GM12878 (cell line): Measurements from ENCODE around the gene ASIC1. TPM values are rescaled to one million over a fixed set of nuclear protein-coding genes. Genes with fewer than 3 reads are reported as not detected.

Experiments used
- ATAC-seq: fragments of 200-7000 bp; cut with Tn5 transposase; 3 replicates; pipeline ENCODE4 v1.9.1; 2020; ENCODE audit warnings: mild to moderate bottlenecking, moderate library complexity
- BruUV-seq: library from RNA; stranded (reverse); fragments of 400-500 nt; replicated peaks from 2 replicates; lab custom pipeline; 2021; lab: Mats Ljungman, UMichigan
- CTCF ChIA-PET: fragments of 300-600 bp; sonication (Branson Sonifier 250); formaldehyde crosslinking; extraction: SDS; loops from one replicate; lab custom pipeline; 2021; ENCODE audit warnings: inconsistent platforms; lab: Yijun Ruan, JAX
- POLR2A ChIA-PET: fragments of 350-600 bp; formaldehyde crosslinking; extraction: SDS; loops from one replicate; lab custom pipeline; 2021; ENCODE audit warnings: inconsistent platforms; lab: Charles Lee
- RAD21 ChIA-PET: fragments of 300-600 bp; sonication (Branson Sonifier 250); formaldehyde crosslinking; loops from one replicate; lab custom pipeline; 2023; ENCODE audit warnings: antibody characterized with exemption; ENCODE audit not compliant: unreplicated experiment; lab: Charles Lee
- SMC1A ChIA-PET: fragments of 300-600 bp; sonication (Branson Sonifier 250); formaldehyde crosslinking; loops from one replicate; lab custom pipeline; 2023; ENCODE audit not compliant: unreplicated experiment, uncharacterized antibody; lab: Charles Lee
- DNase-seq: peaks from one replicate; pipeline ENCODE4 v3.0.0-alpha.2; 2011; ENCODE audit warnings: low read depth, low spot score
- FAIRE-seq: peaks from 3 replicates; lab custom pipeline; 2011; peaks lifted over from hg19 to GRCh38; lab: Jason Lieb, UNC
- H2AFZ ChIP-seq: 2 replicates; pipeline ENCODE4 v1.6.0; 2011; ENCODE audit warnings: low read depth, low read length, control low read depth; ENCODE audit not compliant: control insufficient read depth
- H3K27ac ChIP-seq: 2 replicates; pipeline ENCODE4 v1.5.1; 2011; ENCODE audit warnings: control low read depth; ENCODE audit not compliant: control insufficient read depth, insufficient read depth
- H3K27me3 ChIP-seq, 2 experiments: replicated peaks in 1 of 2; 2 replicates each; pipeline versions ENCODE4 v1.6.0 to v1.6.1; 2011; ENCODE audit warnings: low read length in 1 of 2; ENCODE audit not compliant: control insufficient read depth in 2 of 2, insufficient read depth in 2 of 2
- H3K36me3 ChIP-seq, 2 experiments: 2 replicates each; pipeline ENCODE4 v1.5.1; 2011; ENCODE audit warnings: low read length in 1 of 2; ENCODE audit not compliant: control insufficient read depth in 2 of 2, insufficient read depth in 2 of 2
- H3K4me1 ChIP-seq: 2 replicates; pipeline ENCODE4 v1.6.1; 2011; ENCODE audit warnings: mild to moderate bottlenecking, low read length, moderate library complexity, mixed read lengths; ENCODE audit not compliant: control insufficient read depth, insufficient read depth
- H3K4me2 ChIP-seq: 2 replicates; pipeline ENCODE4 v1.6.0; 2011; ENCODE audit warnings: control low read depth; ENCODE audit not compliant: control insufficient read depth, insufficient read depth
- H3K4me3 ChIP-seq: fragments of 200-600 bp; sonication (generic); 2 replicates; pipeline ENCODE4 v1.5.1; 2016
- H3K79me2 ChIP-seq: 2 replicates; pipeline ENCODE4 v1.6.0; 2011; ENCODE audit warnings: low read length; ENCODE audit not compliant: control insufficient read depth, insufficient read depth
- H3K9ac ChIP-seq: 2 replicates; pipeline ENCODE4 v1.8.0; 2011; ENCODE audit warnings: low read length, control low read depth, mixed read lengths; ENCODE audit not compliant: control insufficient read depth, insufficient read depth
- H3K9me3 ChIP-seq: replicated peaks from 3 replicates; pipeline ENCODE4 v1.5.1; 2011; ENCODE audit warnings: mild to moderate bottlenecking, low read length; ENCODE audit not compliant: control insufficient read depth, insufficient read depth
- H4K20me1 ChIP-seq: 2 replicates; pipeline ENCODE4 v1.6.0; 2011; ENCODE audit not compliant: control insufficient read depth, insufficient read depth
- BHLHE40 ChIP-seq, 2 experiments: fragments of 450-650 bp in 1 of 2; IDR thresholded peaks; 2 replicates each; pipeline ENCODE4 v1.6.1; 2011 to 2017; ENCODE audit warnings: low read depth in 2 of 2, borderline replicate concordance in 1 of 2, improper control_type of control experiment in 1 of 2, low read length in 1 of 2, mild to moderate bottlenecking in 1 of 2
- IRF3 ChIP-seq: fragments of 450-650 bp; IDR thresholded peaks from 2 replicates; pipeline ENCODE4 v1.6.1; 2014; ENCODE audit warnings: mild to moderate bottlenecking
- MLLT1 ChIP-seq: fragments of 450-650 bp; IDR thresholded peaks from 2 replicates; pipeline ENCODE4 v1.6.1; 2016; ENCODE audit warnings: mild to moderate bottlenecking
- MYC ChIP-seq: IDR thresholded peaks from 2 replicates; pipeline ENCODE4 v1.6.1; 2011; ENCODE audit warnings: mild to moderate bottlenecking, low read length, moderate library complexity, inconsistent platforms; ENCODE audit not compliant: insufficient read depth, insufficient replicate concordance, insufficient read length, severe bottlenecking
- PKNOX1 ChIP-seq: fragments of 450-650 bp; IDR thresholded peaks from 2 replicates; pipeline ENCODE4 v1.6.1; 2016; ENCODE audit warnings: mild to moderate bottlenecking
- POU2F2 ChIP-seq: IDR thresholded peaks from 3 replicates; pipeline ENCODE4 v1.6.1; 2011; ENCODE audit warnings: low read depth, mild to moderate bottlenecking, low read length, borderline replicate concordance
- RUNX3 ChIP-seq: IDR thresholded peaks from 2 replicates; pipeline ENCODE4 v1.6.1; 2012; ENCODE audit warnings: low read length, inconsistent platforms
- SPI1 ChIP-seq: IDR thresholded peaks from 2 replicates; pipeline ENCODE4 v1.6.1; 2011; ENCODE audit warnings: low read depth, mild to moderate bottlenecking, low read length, moderate library complexity, borderline replicate concordance; ENCODE audit not compliant: insufficient read depth
- SRF ChIP-seq, 2 experiments: IDR thresholded peaks; 2 replicates each; pipeline ENCODE4 v1.6.1; 2011; ENCODE audit warnings: low read depth in 2 of 2, low read length in 2 of 2, mild to moderate bottlenecking in 1 of 2, moderate library complexity in 1 of 2
- STAT3 ChIP-seq: IDR thresholded peaks from 2 replicates; pipeline ENCODE4 v1.6.1; 2011; ENCODE audit warnings: low read depth, low read length, improper control_type of control experiment
- WRNIP1 ChIP-seq: IDR thresholded peaks from 2 replicates; pipeline ENCODE4 v1.6.1; 2011; ENCODE audit warnings: low read depth, low read length, improper control_type of control experiment, borderline replicate concordance
- ZNF207 ChIP-seq: fragments of 450-650 bp; IDR thresholded peaks from 2 replicates; pipeline ENCODE4 v1.6.1; 2014; ENCODE audit warnings: antibody characterized with exemption, mild to moderate bottlenecking, borderline replicate concordance
- ZNF687 ChIP-seq: fragments of 450-650 bp; IDR thresholded peaks from 2 replicates; pipeline ENCODE4 v1.6.1; 2017; ENCODE audit warnings: mild to moderate bottlenecking, moderate library complexity
- WGBS: methylation state at CpG from one replicate; pipeline ENCODE4 v1.1.6; 2016; ENCODE audit warnings: low lambda C conversion rate; ENCODE audit not compliant: insufficient replicate concordance, insufficient coverage; ENCODE audit errors: missing lambda C conversion rate; 5-methylcytosine and 5-hydroxymethylcytosine counted together
- in situ Hi-C: fragments of 300-500 bp; cut with MboI; formaldehyde crosslinking; loops from 9 replicates; pipeline ENCODE4 v1.14.3; 2018; ENCODE audit warnings: mixed read lengths
- intact Hi-C: fragments of 100-400 bp; cut with micrococcal nuclease; formaldehyde crosslinking; loops from one replicate; pipeline ENCODE4 v1.14.2; 2022; ENCODE audit not compliant: unreplicated experiment
- polyA plus RNA-seq, 11 experiments: library from polyadenylated mRNA; depleted of rRNA in 4 of 11; unstranded in 6 of 11; stranded (reverse) in 5 of 11; fragments of >200 nt; fragmentation: Nextera tagmentation in 4 of 11; fragmentation: Illumina TruSeq in 1 of 11; extraction: Ambion mirVana in 4 of 11; extraction: Trizol in 1 of 11; gene quantifications; 1 replicate in 1 of 11; 2 replicates in 10 of 11; pipeline versions ENCODE4 v1.2.1 to v1.2.3, GENCODE V29; 2011 to 2016; ENCODE audit warnings: inconsistent platforms in 2 of 11, missing spikeins in 2 of 11, low read depth in 1 of 11
- total RNA-seq, 4 experiments: library from RNA; depleted of rRNA in 3 of 4; stranded (reverse); fragments of >200 nt in 3 of 4; fragmentation: Illumina TruSeq in 1 of 4; extraction: Trizol in 1 of 4; gene quantifications; 2 replicates each; pipeline versions ENCODE4 v1.2.1 to v1.2.3, GENCODE V29; 2013 to 2021

ASIC1 gene
- total and polyA plus RNA-seq, 10 of the 15 experiments (the other 5 are each of a cell fraction or from before 2014, with no cell fraction given): 0.02 to 0.28 (median 0.21) TPM; not detected in 4

GRCh38 chr12:50060120-50060468 lies 2.7 kb downstream of the ASIC1 start (continued):
- TF ChIP-seq RUNX3 (no peak), ZNF687 (no peak)

- no peak for FAIRE-seq
- Histone ChIP-seq H3K79me2 (no peaks in the 10 kb centered on the region), H3K4me3 (no peak overlapping the region), H3K4me2 (no peak overlapping the region), H3K27ac (no peak overlapping the region), H3K27me3 (peaks cover 4 to 15% of the 10 kb centered on the region in 2 experiments; a peak in 3 of 4 replicates), H3K9me3 (no peaks in the 10 kb centered on the region), H3K36me3 (no peaks in the 10 kb centered on the region), H2AFZ (no peak overlapping the region), H3K4me1 (0 out of 2 replicates have a peak, but pooled peaks cover 4% of the 10 kb centered on the region), H4K20me1 (no peaks in the 10 kb centered on the region), H3K9ac (no peak overlapping the region)
- ChIA-PET RAD21 (no interaction called here), POLR2A (no interaction called here), SMC1A (no interaction called here), CTCF (interaction anchor here (0.8 to 4.5 kb wide), 4 partner anchors 9 to 94 kb away, joined by 3 to 16 read pairs (median 8); no protein-coding TSS in a partner anchor)
- DNase-seq: no peak
- intact Hi-C loops (no loop called here), in situ Hi-C loops (no loop called here)
- no TSS peak for BruUV-seq
- WGBS: 66% methylated on average over 2 of the region's 2 CpGs
- no peak for ATAC-seq
- no peak for TF ChIP-seq WRNIP1
- TF ChIP-seq STAT3: no peak
- TF ChIP-seq IRF3: no peak
- TF ChIP-seq PKNOX1: no peak
- no peak for TF ChIP-seq MLLT1
- TF ChIP-seq MYC: no peak
- TF ChIP-seq POU2F2: no peak
- no peak for TF ChIP-seq RUNX3
- TF ChIP-seq ZNF207: no peak
- no peak for TF ChIP-seq SRF (IDR thresholded peaks at IDR 0.05; ENCODE audit: low read depth in 2 of 2, low read length in 2 of 2)
- TF ChIP-seq SPI1: no peak
- TF ChIP-seq BHLHE40 (IDR thresholded peaks at IDR 0.05; ENCODE audit: borderline replicate concordance in 1 of 2, low read depth in 2 of 2, low read length in 1 of 2): no peak
These were observed 3.8 kb downstream of the ASIC1 start for GRCh38 chr12:50061171-50061570.
